GM23338 (cell line): Measurements from ENCODE around the gene PTPRN2. TPM values are rescaled to one million over a fixed set of nuclear protein-coding genes. Genes with fewer than 3 reads are reported as not detected.

Experiments
- EZH2 ChIP-seq: fragments of 200-600 bp; sonication (generic); IDR thresholded peaks from one replicate; pipeline ENCODE4 v1.8.0; 2017; ENCODE audit warnings: antibody characterized with exemption, mild to moderate bottlenecking, low read depth; ENCODE audit not compliant: unreplicated experiment
- EZH2phosphoT487 ChIP-seq: fragments of 200-600 bp; sonication (generic); IDR thresholded peaks from one replicate; pipeline ENCODE4 v1.8.1; 2018; ENCODE audit warnings: antibody characterized with exemption; ENCODE audit not compliant: unreplicated experiment
- JUNB ChIP-seq: IDR thresholded peaks from one replicate; pipeline ENCODE4 v1.6.1; 2016; ENCODE audit warnings: antibody characterized with exemption; ENCODE audit not compliant: unreplicated experiment
- NANOG ChIP-seq: IDR thresholded peaks from 2 replicates; pipeline ENCODE4 v1.6.1; 2016; ENCODE audit warnings: antibody characterized with exemption, borderline replicate concordance
- POLR2AphosphoS5 ChIP-seq: IDR thresholded peaks from 2 replicates; pipeline ENCODE4 v1.6.1; 2016; ENCODE audit warnings: antibody characterized with exemption, low read depth
- REST ChIP-seq: IDR thresholded peaks from one replicate; pipeline ENCODE4 v1.6.1; 2018; ENCODE audit warnings: antibody characterized with exemption; ENCODE audit not compliant: unreplicated experiment
- ZNF114 ChIP-seq: fragments of 250-450 bp; sonication (Bioruptor Pico); IDR thresholded peaks from 2 replicates; pipeline ENCODE4 v1.5.0; 2020; ENCODE audit warnings: mild to moderate bottlenecking, moderate library complexity
- ZNF331 ChIP-seq: fragments of 250-450 bp; sonication (Bioruptor Pico); IDR thresholded peaks from 2 replicates; pipeline ENCODE4 v1.5.0; 2020; ENCODE audit warnings: low read depth, mild to moderate bottlenecking, moderate library complexity
- ZNF462 ChIP-seq: fragments of 250-450 bp; sonication (Bioruptor Pico); IDR thresholded peaks from 2 replicates; pipeline ENCODE4 v1.5.0; 2020; ENCODE audit warnings: mild to moderate bottlenecking, moderate library complexity
- polyA plus RNA-seq: library from polyadenylated mRNA; unstranded; fragments of >200 nt; fragmentation: Nextera tagmentation; extraction: Ambion mirVana; gene quantifications from 2 replicates; pipeline ENCODE4 v1.2.1, GENCODE V29; 2016
- total RNA-seq: library from RNA; depleted of rRNA; stranded (reverse); fragments of >200 nt; shearing (Covaris generic); gene quantifications from 2 replicates; pipeline ENCODE4 v1.2.3, GENCODE V29; 2014
- TF ChIP-seq, protein P1 (sequence below): IDR thresholded peaks from 2 replicates; pipeline ENCODE4 v1.6.1; 2016; ENCODE audit warnings: antibody characterized with exemption

PTPRN2 gene
- total and polyA plus RNA-seq, 2 experiments from 2014 or later: 0.87 to 4.0 TPM

DNA sequence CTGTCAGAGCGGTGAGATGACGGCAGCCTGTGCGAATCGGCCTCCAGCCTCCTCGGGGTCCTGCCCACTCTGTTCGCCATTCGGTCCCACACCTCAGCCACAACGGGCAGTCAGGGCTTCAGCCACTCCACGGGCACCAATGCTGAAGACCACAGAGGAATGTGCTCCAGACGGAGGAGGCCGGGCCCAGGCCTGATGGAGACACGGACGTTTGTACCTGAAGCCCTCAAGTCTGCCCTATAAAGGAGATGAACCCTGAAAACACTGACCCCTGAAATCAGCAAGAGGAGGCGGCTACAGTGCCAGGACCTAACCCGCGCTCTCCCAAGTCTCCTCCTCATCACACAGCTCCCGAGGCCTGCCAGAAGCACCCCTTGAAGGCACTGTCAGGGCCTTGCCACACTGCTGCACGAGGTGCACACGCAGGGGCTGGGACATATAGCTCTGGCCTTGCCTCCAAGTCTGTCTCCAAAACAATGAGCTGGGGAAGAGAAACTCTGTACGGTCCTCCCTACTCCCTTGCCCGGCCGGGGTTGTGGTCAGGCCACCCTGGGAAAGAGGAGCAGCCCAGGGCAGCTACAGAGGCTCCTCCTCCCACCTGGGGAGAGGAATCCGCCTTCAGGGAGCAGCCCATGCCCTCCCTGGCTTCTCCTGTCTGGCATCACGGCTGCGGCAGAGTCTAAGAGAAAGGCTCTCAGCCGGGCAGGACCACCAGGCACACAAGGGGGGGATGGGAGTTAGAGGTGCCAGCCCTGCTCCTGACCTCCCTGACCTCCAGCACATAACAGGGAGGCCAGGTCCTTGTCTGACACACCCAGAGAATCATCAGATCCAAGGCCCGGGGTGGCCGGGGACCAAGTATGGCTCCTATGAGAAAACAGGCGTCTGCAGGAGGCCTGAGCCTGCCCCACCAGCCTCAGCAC, 310.1 kb downstream of the PTPRN2 start (continued):
- TF ChIP-seq ZNF462 (CRISPR knock-in tag) (no peak), ZNF331 (no peak), POLR2AphosphoS5 (no peak), NANOG (no peak), ZNF114 (no peak), EZH2phosphoT487 (no peak), JUNB (no peak), REST (no peak), EZH2 (no peak)
- TF ChIP-seq, protein P1, sequence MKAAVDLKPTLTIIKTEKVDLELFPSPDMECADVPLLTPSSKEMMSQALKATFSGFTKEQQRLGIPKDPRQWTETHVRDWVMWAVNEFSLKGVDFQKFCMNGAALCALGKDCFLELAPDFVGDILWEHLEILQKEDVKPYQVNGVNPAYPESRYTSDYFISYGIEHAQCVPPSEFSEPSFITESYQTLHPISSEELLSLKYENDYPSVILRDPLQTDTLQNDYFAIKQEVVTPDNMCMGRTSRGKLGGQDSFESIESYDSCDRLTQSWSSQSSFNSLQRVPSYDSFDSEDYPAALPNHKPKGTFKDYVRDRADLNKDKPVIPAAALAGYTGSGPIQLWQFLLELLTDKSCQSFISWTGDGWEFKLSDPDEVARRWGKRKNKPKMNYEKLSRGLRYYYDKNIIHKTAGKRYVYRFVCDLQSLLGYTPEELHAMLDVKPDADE: no peak
